SK-N-SH (cell line): ENCODE results near the gene ASB8. TPM values are rescaled to one million over a fixed set of nuclear protein-coding genes. Genes with fewer than 3 reads are reported as not detected.

Experiments
- CTCF ChIA-PET: fragments of 300-600, 350-600 bp; formaldehyde crosslinking; extraction: SDS; loops from one replicate; lab custom pipeline; 2021; lab: Yijun Ruan, JAX
- POLR2A ChIA-PET: fragments of 350-600 bp; sonication (Branson Sonifier 250); formaldehyde crosslinking; extraction: SDS; loops from one replicate; lab custom pipeline; 2020; ENCODE audit warnings: antibody characterized with exemption, inconsistent platforms; lab: Yijun Ruan, JAX
- DNase-seq: peaks from one replicate; pipeline ENCODE4 v3.0.0; 2012
- H2AFZ ChIP-seq: fragments of 200-600 bp; sonication (generic); 2 replicates; pipeline ENCODE4 v1.8.1; 2016; ENCODE audit warnings: antibody characterized with exemption, mild to moderate bottlenecking, low read depth
- H3F3A ChIP-seq: fragments of 200-600 bp; sonication (generic); replicated peaks from 2 replicates; pipeline ENCODE3; 2016; ENCODE audit warnings: antibody characterized with exemption, mild to moderate bottlenecking; ENCODE audit not compliant: insufficient read depth
- H3K27ac ChIP-seq, 2 experiments: fragments of 200-500 bp in 1 of 2; fragments of 200-600 bp in 1 of 2; sonication (Bioruptor generic) in 1 of 2; sonication (generic), shearing (Covaris generic) in 1 of 2; 2 replicates each; pipeline versions ENCODE4 v1.5.1 to v1.6.1; 2014 to 2016; ENCODE audit warnings: low read depth in 2 of 2, inconsistent platforms in 1 of 2, low read length in 1 of 2, mild to moderate bottlenecking in 1 of 2, mixed read lengths in 1 of 2
- H3K27me3 ChIP-seq: fragments of 200-600 bp; sonication (generic), shearing (Covaris generic); 2 replicates; pipeline ENCODE4 v1.6.1; 2016; ENCODE audit warnings: mixed run types; ENCODE audit not compliant: insufficient read depth
- H3K36me3 ChIP-seq, 2 experiments: fragments of 200-500 bp in 1 of 2; fragments of 200-600 bp in 1 of 2; sonication (Bioruptor generic) in 1 of 2; sonication (generic) in 1 of 2; replicated peaks in 1 of 2; 2 replicates each; pipeline versions ENCODE3 to v1.5.1; 2014 to 2016; ENCODE audit warnings: low read length in 1 of 2, mild to moderate bottlenecking in 1 of 2; ENCODE audit not compliant: insufficient read depth in 2 of 2, control insufficient read depth in 1 of 2
- H3K4me1 ChIP-seq, 2 experiments: fragments of 200-500 bp in 1 of 2; fragments of 200-600 bp in 1 of 2; sonication (Bioruptor generic) in 1 of 2; sonication (generic), shearing (Covaris generic) in 1 of 2; 2 replicates each; pipeline versions ENCODE4 v1.5.1 to v1.6.1; 2014 to 2016; ENCODE audit warnings: low read depth in 1 of 2, low read length in 1 of 2, mixed run types in 1 of 2; ENCODE audit not compliant: insufficient read depth in 2 of 2, control insufficient read depth in 1 of 2
- H3K4me2 ChIP-seq: fragments of 200-600 bp; sonication (generic), shearing (Covaris generic); 2 replicates; pipeline ENCODE4 v1.6.1; 2017; ENCODE audit warnings: mixed run types
- H3K4me3 ChIP-seq, 2 experiments: fragments of 200-500 bp in 1 of 2; fragments of 200-600 bp in 1 of 2; sonication (Bioruptor generic) in 1 of 2; sonication (generic), shearing (Covaris generic) in 1 of 2; 2 replicates each; pipeline versions ENCODE4 v1.5.1 to v1.8.1; 2014 to 2016; ENCODE audit warnings: low read depth in 2 of 2, inconsistent platforms in 1 of 2, low read length in 1 of 2, mild to moderate bottlenecking in 1 of 2, mixed read lengths in 1 of 2, moderate library complexity in 1 of 2
- H3K79me2 ChIP-seq: fragments of 200-600 bp; sonication (generic); 2 replicates; pipeline ENCODE4 v1.8.1; 2017; ENCODE audit warnings: mild to moderate bottlenecking; ENCODE audit not compliant: insufficient read depth
- H3K9ac ChIP-seq: fragments of 200-600 bp; sonication (generic); 2 replicates; pipeline ENCODE4 v1.6.1; 2017; ENCODE audit warnings: mixed run types
- H3K9me2 ChIP-seq: fragments of 200-600 bp; sonication (generic); 2 replicates; pipeline ENCODE4 v1.6.1; 2017; ENCODE audit warnings: mixed run types
- H3K9me3 ChIP-seq: fragments of 200-600 bp; sonication (generic); 2 replicates; pipeline ENCODE4 v1.6.1; 2017; ENCODE audit warnings: mixed run types, mild to moderate bottlenecking, moderate library complexity
- H4K20me1 ChIP-seq: fragments of 200-600 bp; sonication (generic); 2 replicates; pipeline ENCODE4 v1.6.1; 2017; ENCODE audit warnings: mild to moderate bottlenecking, mixed run types; ENCODE audit not compliant: insufficient read depth
- CHD2 ChIP-seq: fragments of 150-350 bp; IDR thresholded peaks from 2 replicates; pipeline ENCODE4 v1.6.1; 2018; ENCODE audit warnings: low read length; ENCODE audit not compliant: partially characterized antibody
- ELF1 ChIP-seq: IDR thresholded peaks from 2 replicates; pipeline ENCODE4 v1.4.0; 2012
- FOSL2 ChIP-seq: IDR thresholded peaks from 2 replicates; pipeline ENCODE4 v1.4.0; 2012; ENCODE audit warnings: low read depth, mild to moderate bottlenecking, moderate library complexity, borderline replicate concordance
- FOXJ3 ChIP-seq: sonication (generic); formaldehyde crosslinking; IDR thresholded peaks from 2 replicates; pipeline ENCODE4 v1.5.1; 2020; ENCODE audit warnings: mild to moderate bottlenecking, missing genetic modification reagents
- FOXM1 ChIP-seq: IDR thresholded peaks from 2 replicates; pipeline ENCODE4 v1.4.0; 2012; ENCODE audit warnings: low read depth, mild to moderate bottlenecking
- GATA2 ChIP-seq: sonication (generic); formaldehyde crosslinking; IDR thresholded peaks from 2 replicates; pipeline ENCODE4 v1.5.0; 2020; ENCODE audit warnings: mild to moderate bottlenecking, missing genetic modification reagents
- JUND ChIP-seq: IDR thresholded peaks from 2 replicates; pipeline ENCODE4 v1.4.0; 2012
- MEF2A ChIP-seq: IDR thresholded peaks from 2 replicates; pipeline ENCODE4 v1.4.0; 2012; ENCODE audit warnings: low read depth, borderline replicate concordance
- MXI1 ChIP-seq: IDR thresholded peaks from 2 replicates; pipeline ENCODE4 v1.6.1; 2012; ENCODE audit warnings: mild to moderate bottlenecking, low read depth, low read length, improper control_type of control experiment
- POLR2AphosphoS5 ChIP-seq: IDR thresholded peaks from 2 replicates; pipeline ENCODE4 v1.6.1; 2012; ENCODE audit warnings: low read depth, low read length
- RAD21 ChIP-seq: IDR thresholded peaks from 2 replicates; pipeline ENCODE4 v1.6.1; 2012; ENCODE audit warnings: mild to moderate bottlenecking, low read length
- RCOR1 ChIP-seq: fragments of 150-350 bp; IDR thresholded peaks from 2 replicates; pipeline ENCODE4 v1.6.1; 2017; ENCODE audit warnings: antibody characterized with exemption, low read length
- SIN3A ChIP-seq: IDR thresholded peaks from 2 replicates; pipeline ENCODE4 v1.6.1; 2012; ENCODE audit warnings: low read depth, mild to moderate bottlenecking, low read length, moderate library complexity, borderline replicate concordance
- YY1 ChIP-seq: IDR thresholded peaks from 2 replicates; pipeline ENCODE4 v1.4.0; 2012; ENCODE audit warnings: low read depth, mild to moderate bottlenecking
- ZBTB33 ChIP-seq: IDR thresholded peaks from 2 replicates; pipeline ENCODE4 v1.4.0; 2012; ENCODE audit warnings: low read depth, borderline replicate concordance
- WGBS: methylation state at CpG from one replicate; pipeline ENCODE4 v1.1.6; 2017; ENCODE audit warnings: low lambda C conversion rate; 5-methylcytosine and 5-hydroxymethylcytosine counted together
- polyA plus RNA-seq, 3 experiments: library from polyadenylated mRNA; depleted of rRNA; stranded (reverse); fragments of >200 nt; gene quantifications; 2 replicates each; pipeline ENCODE4 v1.2.3, GENCODE V29; 2012
- TF ChIP-seq, protein P1 (sequence below): fragments of 150-350 bp; IDR thresholded peaks from 2 replicates; pipeline ENCODE4 v1.6.1; 2017; ENCODE audit warnings: antibody characterized with exemption, low read length, low read depth, borderline replicate concordance
- TF ChIP-seq, protein P2 (sequence below): IDR thresholded peaks from 2 replicates; pipeline ENCODE4 v1.4.0; 2012; ENCODE audit warnings: low read depth
- TF ChIP-seq, protein P3 (sequence below): IDR thresholded peaks from 2 replicates; pipeline ENCODE4; 2012
- TF ChIP-seq, protein P4 (sequence below): IDR thresholded peaks from 2 replicates; pipeline ENCODE4 v1.6.1; 2012; ENCODE audit warnings: mild to moderate bottlenecking, low read depth, low read length, moderate library complexity

Gene ASB8
- polyA plus RNA-seq, 1 of the 3 experiments (the other 2 are of a cell fraction) = 13.8 TPM

DNA sequence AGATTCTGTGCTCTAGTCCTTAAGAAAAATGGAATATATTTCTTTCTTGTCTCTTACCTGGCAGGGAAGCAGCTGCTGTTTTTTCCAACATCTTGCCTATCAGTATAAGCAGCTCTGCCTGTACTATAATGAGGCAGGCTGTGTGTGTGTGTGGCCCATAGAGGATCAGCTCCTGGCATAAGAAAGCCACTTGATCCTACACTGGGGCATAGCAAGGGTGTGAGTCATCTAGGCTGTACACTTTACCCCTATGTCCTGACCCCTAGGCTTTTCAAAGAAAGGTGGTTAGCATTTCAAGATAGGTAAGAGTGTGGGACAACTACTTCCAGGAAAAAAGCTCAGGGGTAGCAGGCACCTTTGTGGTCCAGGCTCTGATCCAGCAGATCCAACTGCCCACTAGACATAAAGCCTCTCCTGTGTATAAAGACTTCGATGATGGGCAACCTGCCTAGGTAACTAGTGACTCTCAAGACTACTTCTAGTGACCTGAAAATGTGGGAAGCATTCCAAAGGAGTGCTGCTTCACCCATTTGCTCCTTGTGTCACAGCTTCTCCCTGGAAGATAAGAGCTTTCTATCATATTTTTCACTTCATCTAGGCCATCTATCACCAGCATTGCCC, 46.5 kb downstream of the ASB8 start:
- POLR2A ChIA-PET = no interaction called here
- no peaks in the 10 kb centered on the region for H3K36me3 ChIP-seq
- peaks cover 4% of the 10 kb centered on the region; the same call in 1 of the 2 replicates for H3K79me2 ChIP-seq
- H3K4me2 ChIP-seq = no peak overlapping the region
- H4K20me1 ChIP-seq = no peaks in the 10 kb centered on the region
- peaks cover 16% of the 10 kb centered on the region; the same call in 1 of the 2 replicates for H3K27me3 ChIP-seq
- CTCF ChIA-PET = no interaction called here
- no peaks in the 10 kb centered on the region for H3F3A ChIP-seq
- H3K27ac ChIP-seq = no peak overlapping the region
- DNase-seq = no peak
- no peak overlapping the region for H3K9ac ChIP-seq
- TF ChIP-seq MEF2A (no peak), ZBTB33 (no peak), FOSL2 (no peak), RCOR1 (no peak), POLR2AphosphoS5 (no peak), FOXJ3 (no peak), RAD21 (no peak), FOXM1 (no peak), ELF1 (no peak), GATA2 (CRISPR knock-in tag) (no peak), YY1 (no peak), JUND (no peak), CHD2 (no peak), SIN3A (no peak), MXI1 (no peak)
- TF ChIP-seq, protein P1, sequence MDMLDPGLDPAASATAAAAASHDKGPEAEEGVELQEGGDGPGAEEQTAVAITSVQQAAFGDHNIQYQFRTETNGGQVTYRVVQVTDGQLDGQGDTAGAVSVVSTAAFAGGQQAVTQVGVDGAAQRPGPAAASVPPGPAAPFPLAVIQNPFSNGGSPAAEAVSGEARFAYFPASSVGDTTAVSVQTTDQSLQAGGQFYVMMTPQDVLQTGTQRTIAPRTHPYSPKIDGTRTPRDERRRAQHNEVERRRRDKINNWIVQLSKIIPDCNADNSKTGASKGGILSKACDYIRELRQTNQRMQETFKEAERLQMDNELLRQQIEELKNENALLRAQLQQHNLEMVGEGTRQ = no peak
- TF ChIP-seq, protein P2, sequence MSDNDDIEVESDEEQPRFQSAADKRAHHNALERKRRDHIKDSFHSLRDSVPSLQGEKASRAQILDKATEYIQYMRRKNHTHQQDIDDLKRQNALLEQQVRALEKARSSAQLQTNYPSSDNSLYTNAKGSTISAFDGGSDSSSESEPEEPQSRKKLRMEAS = no peak
- TF ChIP-seq, protein P3, sequence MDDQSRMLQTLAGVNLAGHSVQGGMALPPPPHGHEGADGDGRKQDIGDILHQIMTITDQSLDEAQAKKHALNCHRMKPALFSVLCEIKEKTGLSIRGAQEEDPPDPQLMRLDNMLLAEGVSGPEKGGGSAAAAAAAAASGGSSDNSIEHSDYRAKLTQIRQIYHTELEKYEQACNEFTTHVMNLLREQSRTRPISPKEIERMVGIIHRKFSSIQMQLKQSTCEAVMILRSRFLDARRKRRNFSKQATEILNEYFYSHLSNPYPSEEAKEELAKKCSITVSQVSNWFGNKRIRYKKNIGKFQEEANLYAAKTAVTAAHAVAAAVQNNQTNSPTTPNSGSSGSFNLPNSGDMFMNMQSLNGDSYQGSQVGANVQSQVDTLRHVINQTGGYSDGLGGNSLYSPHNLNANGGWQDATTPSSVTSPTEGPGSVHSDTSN = no peak
- TF ChIP-seq, protein P4, sequence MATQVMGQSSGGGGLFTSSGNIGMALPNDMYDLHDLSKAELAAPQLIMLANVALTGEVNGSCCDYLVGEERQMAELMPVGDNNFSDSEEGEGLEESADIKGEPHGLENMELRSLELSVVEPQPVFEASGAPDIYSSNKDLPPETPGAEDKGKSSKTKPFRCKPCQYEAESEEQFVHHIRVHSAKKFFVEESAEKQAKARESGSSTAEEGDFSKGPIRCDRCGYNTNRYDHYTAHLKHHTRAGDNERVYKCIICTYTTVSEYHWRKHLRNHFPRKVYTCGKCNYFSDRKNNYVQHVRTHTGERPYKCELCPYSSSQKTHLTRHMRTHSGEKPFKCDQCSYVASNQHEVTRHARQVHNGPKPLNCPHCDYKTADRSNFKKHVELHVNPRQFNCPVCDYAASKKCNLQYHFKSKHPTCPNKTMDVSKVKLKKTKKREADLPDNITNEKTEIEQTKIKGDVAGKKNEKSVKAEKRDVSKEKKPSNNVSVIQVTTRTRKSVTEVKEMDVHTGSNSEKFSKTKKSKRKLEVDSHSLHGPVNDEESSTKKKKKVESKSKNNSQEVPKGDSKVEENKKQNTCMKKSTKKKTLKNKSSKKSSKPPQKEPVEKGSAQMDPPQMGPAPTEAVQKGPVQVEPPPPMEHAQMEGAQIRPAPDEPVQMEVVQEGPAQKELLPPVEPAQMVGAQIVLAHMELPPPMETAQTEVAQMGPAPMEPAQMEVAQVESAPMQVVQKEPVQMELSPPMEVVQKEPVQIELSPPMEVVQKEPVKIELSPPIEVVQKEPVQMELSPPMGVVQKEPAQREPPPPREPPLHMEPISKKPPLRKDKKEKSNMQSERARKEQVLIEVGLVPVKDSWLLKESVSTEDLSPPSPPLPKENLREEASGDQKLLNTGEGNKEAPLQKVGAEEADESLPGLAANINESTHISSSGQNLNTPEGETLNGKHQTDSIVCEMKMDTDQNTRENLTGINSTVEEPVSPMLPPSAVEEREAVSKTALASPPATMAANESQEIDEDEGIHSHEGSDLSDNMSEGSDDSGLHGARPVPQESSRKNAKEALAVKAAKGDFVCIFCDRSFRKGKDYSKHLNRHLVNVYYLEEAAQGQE = no peak
- H2AFZ ChIP-seq = no peak overlapping the region
- H3K4me3 ChIP-seq = no peak overlapping the region
- no peaks in the 10 kb centered on the region for H3K9me2 ChIP-seq
- peaks cover 5 to 6% of the 10 kb centered on the region in 2 experiments; a peak in 3 of 4 replicates for H3K4me1 ChIP-seq
- 14% methylated on average over 1 of the region's 1 CpG for WGBS
- H3K9me3 ChIP-seq = no peaks in the 10 kb centered on the region
